ENCODE results near the gene PKN1. TPM values are rescaled to one million over a fixed set of nuclear protein-coding genes. Genes with fewer than 3 reads are reported as not detected.

PKN1 gene
- total and polyA plus RNA-seq, 2 experiments from 2014 or later, result 47.2 to 128 TPM

GRCh38 chr19:14471436-14472187, 38.5 kb downstream of the PKN1 start:
- H3K27me3 ChIP-seq (replicated peaks; ENCODE audit: insufficient read depth), result no peaks in the 10 kb centered on the region
- no peaks in the 10 kb centered on the region for H3K9me3 ChIP-seq (ENCODE audit: low read depth)
- no peak for TF ChIP-seq EZH2phosphoT487 (IDR thresholded peaks at IDR 0.05; ENCODE audit: insufficient read depth, low read depth)
- TF ChIP-seq EZH2 (IDR thresholded peaks at IDR 0.05; ENCODE audit: insufficient read depth, poor library complexity, severe bottlenecking), result no peak
- H3K27ac ChIP-seq, result no peak overlapping the region
- H3K4me2 ChIP-seq (ENCODE audit: unreplicated experiment), result no peak overlapping the region
- no peak for DNase-seq
- no peaks in the 10 kb centered on the region for H3K36me3 ChIP-seq (ENCODE audit: low read depth)
- no peaks in the 10 kb centered on the region for H3F3A ChIP-seq (ENCODE audit: insufficient read depth)
- WGBS, 2 experiments (ENCODE audit: low coverage in 1 of 2, low lambda C conversion rate in 2 of 2, missing lambda C conversion rate in 2 of 2), result 72 to 76% methylated on average over 21 to 46 of the region's 46 CpGs
- in situ Hi-C loops (cut with MboI), result no loop called here
- no peaks in the 10 kb centered on the region for H3K79me2 ChIP-seq (ENCODE audit: insufficient read depth)
- peaks cover 9% of the 10 kb centered on the region for H3K4me1 ChIP-seq (ENCODE audit: insufficient read depth)
- no peak overlapping the region for H3K4me3 ChIP-seq
- H2AFZ ChIP-seq, result no peak overlapping the region
- no peak overlapping the region for H3K9ac ChIP-seq
- H4K20me1 ChIP-seq (ENCODE audit: insufficient read depth), result no peaks in the 10 kb centered on the region
- no peaks in the 10 kb centered on the region for H3K9me2 ChIP-seq (ENCODE audit: insufficient read depth)

- Histone ChIP-seq H4K20me1 (ENCODE audit: insufficient read depth) (no peaks in the 10 kb centered on the region), H3K4me1 (ENCODE audit: insufficient read depth) (peaks cover 9% of the 10 kb centered on the region), H3K27ac (no peak overlapping the region), H3K4me2 (ENCODE audit: unreplicated experiment) (peak overlapping the region; percentile 32), H3K9ac (no peak overlapping the region), H3K9me2 (ENCODE audit: insufficient read depth) (no peaks in the 10 kb centered on the region), H3K4me3 (no peak overlapping the region), H3K36me3 (ENCODE audit: low read depth) (no peaks in the 10 kb centered on the region), H2AFZ (no peak overlapping the region), H3F3A (ENCODE audit: insufficient read depth) (peaks cover under 1% of the 10 kb centered on the region; the same call in 1 of the 2 replicates), H3K79me2 (ENCODE audit: insufficient read depth) (no peaks in the 10 kb centered on the region), H3K27me3 (replicated peaks; ENCODE audit: insufficient read depth) (no peaks in the 10 kb centered on the region), H3K9me3 (ENCODE audit: low read depth) (no peaks in the 10 kb centered on the region)
- in situ Hi-C loops (cut with MboI), result no loop called here
- WGBS, 2 experiments (ENCODE audit: low coverage in 1 of 2, low lambda C conversion rate in 2 of 2, missing lambda C conversion rate in 2 of 2), result 4% methylated on average over 57 to 63 of the region's 66 CpGs
- peak; percentile 78 for DNase-seq
- TF ChIP-seq EZH2phosphoT487 (IDR thresholded peaks at IDR 0.05; ENCODE audit: insufficient read depth, low read depth), result no peak
- no peak for TF ChIP-seq EZH2 (IDR thresholded peaks at IDR 0.05; ENCODE audit: insufficient read depth, poor library complexity, severe bottlenecking)
Measured at GRCh38 chr19:14472202-14472938, 39.3 kb downstream of the PKN1 start.

- 16 to 17% methylated on average over 50 to 87 of the region's 97 CpGs for WGBS, 2 experiments (ENCODE audit: low coverage in 1 of 2, low lambda C conversion rate in 2 of 2, missing lambda C conversion rate in 2 of 2)
- Histone ChIP-seq H3K4me1 (ENCODE audit: insufficient read depth) (peaks cover 9% of the 10 kb centered on the region), H3K4me3 (no peak overlapping the region), H3K4me2 (ENCODE audit: unreplicated experiment) (no peak overlapping the region), H3K9me2 (ENCODE audit: insufficient read depth) (no peaks in the 10 kb centered on the region), H2AFZ (no peak overlapping the region; the same call in 1 of the 2 replicates), H3K79me2 (ENCODE audit: insufficient read depth) (no peaks in the 10 kb centered on the region), H3K9me3 (ENCODE audit: low read depth) (no peaks in the 10 kb centered on the region), H3K27me3 (replicated peaks; ENCODE audit: insufficient read depth) (no peaks in the 10 kb centered on the region), H3K27ac (no peak overlapping the region), H3F3A (ENCODE audit: insufficient read depth) (peaks cover 6% of the 10 kb centered on the region; the same call in 1 of the 2 replicates), H3K9ac (no peak overlapping the region), H4K20me1 (ENCODE audit: insufficient read depth) (no peaks in the 10 kb centered on the region), H3K36me3 (ENCODE audit: low read depth) (peaks cover 2% of the 10 kb centered on the region; the same call in 1 of the 2 replicates)
- in situ Hi-C loops (cut with MboI), result no loop called here
- no peak for TF ChIP-seq EZH2 (IDR thresholded peaks at IDR 0.05; ENCODE audit: insufficient read depth, poor library complexity, severe bottlenecking)
- TF ChIP-seq EZH2phosphoT487 (IDR thresholded peaks at IDR 0.05; ENCODE audit: insufficient read depth, low read depth), result no peak
- peak; percentile 49 for DNase-seq
Measured at GRCh38 chr19:14473073-14473977, 40.2 kb downstream of the PKN1 start.

Measured in GM23248 (cell line).